Hematopoietic multipotent progenitor cell treated with erythropoietin and hydrocortisone succinate and interleukin-3 and kit ligand, for 17 days (in vitro differentiated cells): ENCODE data around the gene IL23R.
"Not testable (repeated sequence)": the region's sequence is repeated elsewhere in the genome, so short reads cannot be mapped to it uniquely, and the experiment has no call there.

Source experiments
- DNase-seq: peaks from one replicate; pipeline ENCODE4 v3.0.0-alpha.2; 2015; ENCODE audit warnings: low spot score

Gene IL23R

DNA sequence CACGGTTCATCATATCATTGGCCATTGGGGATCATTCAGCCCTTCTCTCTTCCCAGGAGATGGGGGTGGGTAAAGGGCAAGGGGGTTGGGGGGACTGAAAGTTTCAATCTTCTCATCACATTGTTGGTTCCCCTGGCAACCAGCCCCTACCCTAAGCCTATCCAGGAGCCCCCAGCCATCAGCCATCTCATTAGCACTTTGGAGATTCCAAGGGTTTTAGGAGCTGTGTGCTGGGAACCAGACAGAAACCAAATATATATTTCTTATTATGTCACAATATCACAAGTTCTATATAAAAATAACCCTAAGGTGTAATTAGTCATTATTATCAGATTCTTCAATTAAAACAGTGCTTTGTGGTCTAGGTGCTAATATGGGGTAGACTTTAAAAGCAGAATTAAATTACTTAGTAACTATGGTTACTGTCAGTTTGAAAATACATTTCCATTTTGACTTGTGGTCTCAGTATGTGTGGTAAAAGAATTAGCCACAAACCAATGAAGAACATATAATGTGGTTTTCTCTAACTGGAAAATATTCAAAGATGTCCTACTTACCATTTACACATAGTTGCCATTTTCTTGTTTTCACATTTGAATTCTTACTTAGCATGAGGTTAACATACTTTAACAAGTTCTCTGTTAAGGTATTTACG is 28.1 kb downstream of the IL23R start:
- no peak for DNase-seq

DNA sequence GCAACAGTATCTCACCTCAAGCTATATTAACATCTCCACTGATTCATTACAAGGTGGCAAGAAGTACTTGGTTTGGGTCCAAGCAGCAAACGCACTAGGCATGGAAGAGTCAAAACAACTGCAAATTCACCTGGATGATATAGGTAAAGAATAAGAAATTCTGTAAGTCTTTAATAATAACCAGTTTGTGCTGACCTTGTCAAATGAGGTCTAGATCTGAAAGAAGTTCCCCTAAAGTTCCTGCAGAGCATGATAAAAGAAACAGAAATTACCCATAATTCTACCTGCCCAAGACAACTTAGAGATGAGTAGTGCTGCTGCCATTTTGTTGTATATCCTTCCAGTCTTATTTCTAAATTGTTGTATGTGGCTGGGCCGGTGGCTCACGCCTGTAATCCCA is 34.5 kb downstream of the IL23R start:
- no peak for DNase-seq

DNA sequence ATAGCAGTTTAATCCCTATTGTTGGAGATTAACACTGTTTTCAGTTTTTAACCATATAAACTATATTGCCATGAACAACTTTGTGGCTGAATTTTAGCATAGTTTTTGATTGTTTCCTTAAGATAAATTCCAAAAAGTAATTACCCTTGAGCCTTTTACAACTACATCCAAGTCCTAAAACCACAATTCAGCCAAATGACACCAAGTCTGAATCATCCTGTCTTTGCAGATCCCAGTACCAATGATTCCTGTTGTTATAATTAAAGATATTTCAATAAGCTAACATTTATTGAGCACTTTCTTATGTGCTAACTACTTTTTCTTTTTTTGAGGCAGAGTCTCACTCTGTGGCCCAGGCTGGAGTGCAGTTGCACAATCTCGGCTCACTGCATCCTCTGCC is 35.6 kb downstream of the IL23R start:
- no peak for DNase-seq

DNA sequence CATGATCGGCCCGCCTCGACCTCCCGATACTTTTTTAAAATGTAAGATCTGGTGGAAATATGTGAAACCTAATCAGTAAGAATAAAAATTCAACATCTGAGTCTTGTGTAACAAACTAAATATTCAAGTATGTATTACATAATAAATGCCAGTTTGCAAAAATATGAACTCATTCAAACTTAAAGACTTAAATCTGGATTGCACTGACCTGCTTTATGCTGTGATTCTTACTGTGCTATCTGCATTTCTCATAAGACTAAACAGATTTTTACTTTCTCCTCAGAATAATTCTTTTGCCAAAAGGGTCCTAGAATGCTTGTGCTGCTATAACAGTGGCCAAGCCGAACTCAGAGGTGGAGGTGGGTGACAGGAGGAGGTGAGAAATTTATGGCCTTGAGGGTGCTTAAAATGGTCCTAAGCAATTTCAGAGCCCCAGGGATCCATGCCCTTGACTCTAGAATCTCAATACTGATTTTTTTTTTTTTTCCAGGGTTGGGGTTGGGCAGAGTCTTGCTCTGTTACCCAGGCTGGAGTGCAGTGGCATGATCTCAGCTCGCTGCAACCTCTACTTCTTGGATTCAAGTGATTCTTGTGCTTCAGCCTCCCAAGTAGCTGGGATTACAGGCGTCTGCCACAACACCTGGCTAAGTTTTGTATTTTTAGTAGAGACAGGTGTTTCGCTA is 38.2 kb downstream of the IL23R start:
- no peak for DNase-seq

DNA sequence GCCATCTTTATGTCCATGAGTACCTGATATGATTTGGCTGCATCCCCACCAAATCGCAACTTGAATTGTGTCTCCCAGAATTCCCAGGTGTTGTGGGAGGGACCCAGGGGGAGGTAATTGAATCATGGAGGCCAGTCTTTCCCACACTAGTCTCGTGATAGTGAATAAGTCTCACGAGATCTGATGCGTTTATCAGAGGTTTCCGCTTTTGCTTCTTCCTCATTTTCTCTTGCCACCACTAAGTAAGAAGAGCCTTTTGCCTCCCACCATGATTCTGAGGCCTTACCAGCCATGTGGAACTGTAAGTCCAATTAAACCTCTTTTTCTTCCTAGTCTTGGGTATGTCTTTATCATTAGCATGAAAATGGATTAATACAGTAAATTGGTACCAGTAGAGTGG is 41.1 kb downstream of the IL23R start:
- DNase-seq: not testable (repeated sequence)

DNA sequence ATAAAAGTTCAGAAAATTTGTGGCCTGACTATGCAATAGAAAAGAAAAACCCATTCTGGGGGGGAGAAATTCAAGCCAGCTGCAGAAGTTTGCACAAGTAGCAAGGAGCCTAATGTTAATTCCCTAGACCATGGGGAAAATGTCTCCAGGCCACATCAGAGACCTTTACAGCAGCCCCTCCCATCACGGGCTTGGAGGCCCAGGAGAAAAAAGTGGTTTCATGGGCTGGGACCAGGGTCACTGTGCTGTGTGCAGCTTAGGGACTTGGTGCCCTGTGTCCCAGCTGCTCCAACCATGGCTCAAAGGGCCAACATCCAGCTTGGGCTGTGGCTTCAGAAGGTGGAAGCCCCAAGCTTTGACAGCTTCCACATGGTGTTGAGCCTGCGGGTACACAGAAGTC is 42.0 kb downstream of the IL23R start:
- DNase-seq: no peak

DNA sequence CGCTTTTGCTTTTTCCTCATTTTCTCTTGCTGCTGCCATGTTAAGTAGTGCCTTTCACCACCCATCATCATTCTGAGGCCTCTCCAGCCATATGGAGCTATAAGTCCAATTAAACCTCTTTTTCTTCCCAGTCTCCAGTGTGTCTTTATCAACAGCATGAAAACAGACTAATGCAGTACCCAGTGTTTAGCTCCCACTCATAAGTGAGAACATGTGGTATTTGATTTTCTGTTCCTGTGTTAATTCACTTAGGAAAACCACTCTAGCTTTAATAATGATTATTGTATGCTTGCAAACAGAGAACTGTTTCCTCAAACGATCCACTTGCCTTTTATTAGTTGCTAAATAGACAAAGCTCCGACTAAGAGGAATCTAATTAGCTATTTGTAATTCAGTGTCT is 43.3 kb downstream of the IL23R start:
- no peak for DNase-seq

DNA sequence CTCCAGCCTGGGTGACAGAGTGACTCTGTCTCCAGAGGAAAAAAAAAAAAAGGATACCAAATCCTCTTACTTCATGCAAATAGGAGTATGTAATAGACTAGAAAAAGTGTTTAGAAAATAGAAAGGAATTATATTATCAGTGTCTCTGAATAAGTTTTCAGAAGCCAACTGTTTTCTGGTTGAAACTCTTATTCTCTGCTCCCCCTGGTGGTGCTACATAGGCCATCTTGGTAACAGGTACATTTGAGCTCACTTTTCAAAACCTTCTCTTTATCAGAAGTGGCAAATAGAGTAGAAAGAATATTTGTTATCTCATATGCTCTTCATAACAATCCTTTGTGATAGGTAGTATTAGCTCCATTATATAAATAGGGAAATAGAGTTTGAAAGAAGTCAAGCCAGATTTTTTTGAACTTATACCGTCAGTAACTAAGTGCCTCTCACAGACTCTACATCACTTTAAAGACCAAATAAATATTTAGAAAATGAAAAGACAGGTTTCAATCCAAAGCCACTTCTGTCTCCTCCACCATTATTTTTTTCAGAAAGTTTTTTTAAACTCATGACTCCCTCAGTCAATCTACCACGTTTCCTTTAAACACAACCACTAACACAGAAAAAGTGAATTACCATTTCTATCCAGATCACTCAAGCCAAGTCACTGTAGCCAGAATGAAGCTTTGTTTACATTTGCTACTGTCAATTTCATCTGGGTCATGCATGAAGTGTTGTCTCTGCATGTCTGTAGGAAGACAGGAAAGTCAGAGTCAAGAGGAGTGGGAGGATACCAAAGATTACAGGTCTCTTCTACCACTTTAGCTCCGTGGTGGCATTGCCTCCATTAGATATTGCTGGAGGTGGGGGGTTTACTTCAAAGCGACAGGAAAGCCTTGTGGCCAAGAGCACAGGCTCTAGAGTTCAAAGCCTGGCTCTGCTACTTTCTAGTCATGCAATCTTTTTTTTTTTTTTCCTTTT is 45.6 kb downstream of the IL23R start:
- DNase-seq: peak; percentile 13

DNA sequence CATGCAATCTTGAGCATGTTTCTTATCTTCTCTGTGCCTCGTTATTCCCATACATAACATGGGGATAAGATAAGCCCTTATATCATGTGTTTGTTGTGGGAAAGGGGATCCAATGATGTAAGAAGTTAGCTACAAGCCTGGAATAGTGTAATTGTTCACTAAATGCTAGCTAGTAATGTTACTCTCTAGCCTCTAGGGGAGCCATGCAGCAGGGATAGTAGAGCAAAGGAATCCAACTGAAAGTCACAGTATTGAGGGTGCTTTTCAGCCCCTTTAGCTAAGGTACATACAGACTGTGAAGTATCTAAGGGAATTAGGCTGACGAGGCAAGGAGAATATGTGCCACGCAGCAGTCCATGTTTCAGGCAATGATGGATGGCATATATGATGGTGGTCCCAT is 46.9 kb downstream of the IL23R start:
- no peak for DNase-seq

DNA sequence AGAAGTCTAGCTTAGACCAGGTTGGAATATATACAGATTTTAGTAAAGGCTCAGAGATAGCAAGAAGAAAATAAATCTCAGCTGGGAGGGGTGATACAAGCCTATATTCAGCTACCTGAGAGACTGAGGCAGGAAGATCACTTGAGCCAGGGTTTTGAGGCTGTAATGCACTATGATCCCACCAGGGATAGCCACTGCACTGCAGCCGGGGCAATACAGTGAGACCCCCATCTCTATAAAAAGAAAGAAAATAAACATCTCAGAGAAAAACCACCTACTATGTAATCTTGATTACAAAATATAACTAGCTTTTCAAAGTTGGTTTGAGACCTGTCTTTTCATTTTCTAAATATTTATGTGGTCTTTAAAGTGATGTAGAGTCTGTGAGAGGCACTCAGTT is 47.7 kb downstream of the IL23R start:
- no peak for DNase-seq

DNA sequence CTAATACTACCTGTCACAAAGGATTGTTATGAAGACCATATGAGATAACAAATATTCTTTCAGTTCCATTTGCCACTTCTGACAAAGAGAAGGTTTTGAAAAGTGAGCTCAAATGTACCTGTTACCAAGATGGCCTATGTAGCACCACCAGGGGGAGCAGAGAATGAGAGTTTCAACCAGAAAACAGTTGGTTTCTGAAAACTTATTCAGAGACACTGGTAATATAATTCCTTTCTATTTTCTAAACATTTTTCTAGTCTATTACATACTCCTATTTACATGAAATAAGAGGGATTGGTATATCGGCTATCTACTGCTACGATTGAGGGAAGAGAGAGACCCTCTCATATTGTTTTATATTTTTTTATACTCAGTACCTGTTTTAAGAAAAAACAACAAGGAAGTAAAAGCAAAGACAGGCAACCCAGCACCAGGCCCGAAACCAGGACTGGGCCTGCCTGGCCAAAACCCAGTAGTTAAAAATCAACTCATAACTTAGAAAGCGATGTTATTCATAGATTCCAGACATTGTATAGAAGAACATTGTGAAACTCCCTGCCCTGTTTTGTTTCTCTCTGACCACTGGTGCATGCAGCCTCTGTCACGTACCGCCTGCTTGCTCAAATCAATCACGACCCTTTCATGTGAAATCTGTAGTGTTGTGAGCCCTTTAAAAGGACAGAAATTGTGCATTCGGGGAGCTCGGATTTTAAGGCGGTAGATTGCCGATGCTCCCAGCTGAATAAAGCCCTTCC is 48.3 kb downstream of the IL23R start:
- DNase-seq: no peak

DNA sequence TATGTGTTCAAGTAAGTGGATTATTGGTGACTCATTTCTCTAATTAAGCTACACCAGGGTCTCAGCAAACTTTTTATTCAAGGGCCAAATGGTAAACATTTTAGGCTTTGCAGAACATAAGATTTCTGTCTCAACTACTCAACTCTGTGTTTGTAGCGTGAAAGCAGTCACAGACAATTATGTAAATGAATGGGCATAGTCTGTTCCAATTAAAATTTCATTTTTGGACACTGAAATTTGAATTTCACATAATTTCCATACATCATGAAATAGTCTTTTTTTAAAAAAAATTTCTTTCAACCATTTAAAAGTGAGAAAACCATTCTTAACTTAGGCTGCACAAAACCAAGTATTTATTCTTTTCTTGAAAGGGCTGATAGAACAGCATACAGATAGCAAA is 50.1 kb downstream of the IL23R start:
- DNase-seq: no peak

DNA sequence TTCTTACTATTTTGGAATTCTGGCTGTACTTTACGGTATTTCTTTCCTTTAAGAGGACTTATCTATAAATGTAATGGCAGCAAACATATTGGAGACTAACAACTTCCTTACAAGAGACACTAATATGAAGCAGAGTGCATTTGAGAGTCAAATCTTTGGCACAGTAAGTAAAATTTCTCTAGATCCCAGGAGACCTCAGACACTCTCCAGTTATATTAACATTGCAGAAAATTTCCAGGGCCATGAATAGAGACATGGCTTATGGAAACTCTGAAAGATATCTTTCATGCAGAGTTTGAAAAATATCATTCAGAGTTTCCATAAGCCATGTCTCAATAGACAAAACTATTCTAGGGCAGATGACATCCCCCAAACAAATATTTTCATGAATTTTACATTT is 51.2 kb downstream of the IL23R start:
- no peak for DNase-seq

DNA sequence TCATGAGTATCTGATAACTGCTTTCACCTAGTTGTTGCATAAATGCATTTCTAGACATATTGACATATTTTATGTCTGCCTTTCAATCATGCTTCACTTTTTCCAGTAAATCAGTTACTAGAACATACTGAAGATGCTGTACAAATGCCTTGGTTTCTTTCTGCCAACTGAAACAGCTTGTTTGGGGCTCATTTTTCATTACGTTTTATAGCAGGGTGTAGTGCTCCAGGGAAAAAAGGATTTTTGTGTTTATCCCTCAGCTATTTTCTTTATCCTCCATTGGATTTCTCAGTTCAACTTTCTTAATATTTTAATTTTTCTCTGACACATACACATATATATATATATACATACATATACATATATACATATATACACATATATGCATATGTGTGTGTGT is 51.7 kb downstream of the IL23R start:
- no peak for DNase-seq

DNA sequence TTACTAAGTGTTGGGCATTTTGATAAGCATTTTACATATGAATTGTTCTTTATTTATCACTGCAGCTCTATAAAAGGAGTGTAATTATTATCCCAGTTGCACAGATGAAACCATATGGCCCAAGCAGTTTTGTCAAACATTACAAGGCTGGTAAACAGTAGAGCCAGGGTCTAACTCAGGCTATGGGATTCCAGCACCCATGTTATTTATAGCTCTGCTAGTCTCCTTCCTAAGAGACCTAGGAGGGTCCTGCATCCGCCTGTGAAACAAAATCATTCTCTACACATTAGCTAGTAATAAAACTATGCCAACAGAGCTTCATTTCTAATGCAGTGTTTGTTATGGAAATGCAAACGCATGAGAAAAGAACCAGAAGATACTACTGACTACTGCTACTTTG is 58.6 kb downstream of the IL23R start:
- no peak for DNase-seq

DNA sequence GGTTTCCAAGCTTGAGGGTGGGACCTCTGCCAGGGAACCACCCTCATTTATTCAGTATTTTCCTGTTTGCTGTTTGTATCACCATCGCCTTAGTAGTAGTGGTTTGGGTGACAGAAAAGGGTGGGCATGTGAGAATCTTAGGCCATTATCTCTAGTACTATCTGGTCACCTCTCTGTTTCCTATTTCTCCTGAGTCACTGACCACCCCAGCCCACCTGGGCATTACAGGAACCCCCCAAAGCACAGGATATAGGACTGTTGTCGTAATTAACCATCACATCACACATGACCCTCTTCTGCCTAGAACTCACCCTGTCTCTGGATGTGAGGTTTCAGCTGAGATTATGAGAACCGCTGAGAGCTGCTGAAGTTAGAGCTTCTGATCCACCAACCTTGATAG is 60.4 kb downstream of the IL23R start:
- DNase-seq: no peak

DNA sequence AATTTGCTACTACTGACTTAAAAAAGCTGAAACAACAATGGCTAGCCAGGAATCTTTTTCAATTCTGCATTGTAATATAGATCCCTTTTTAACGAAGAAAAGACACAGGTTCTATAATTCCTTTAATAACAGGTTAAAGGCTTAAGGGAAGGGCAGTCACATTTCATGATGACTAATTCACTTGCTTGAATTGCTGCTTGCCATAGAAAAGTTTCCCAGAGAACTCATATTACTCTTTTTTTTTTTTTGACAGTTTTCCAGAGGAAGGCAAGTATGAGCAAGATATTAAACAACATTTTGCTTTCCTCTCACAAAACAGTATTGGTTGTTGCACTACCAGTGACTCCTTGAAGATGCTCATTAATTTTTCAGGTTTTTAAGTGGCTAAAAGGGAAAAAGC is 60.9 kb downstream of the IL23R start:
- DNase-seq: no peak

DNA sequence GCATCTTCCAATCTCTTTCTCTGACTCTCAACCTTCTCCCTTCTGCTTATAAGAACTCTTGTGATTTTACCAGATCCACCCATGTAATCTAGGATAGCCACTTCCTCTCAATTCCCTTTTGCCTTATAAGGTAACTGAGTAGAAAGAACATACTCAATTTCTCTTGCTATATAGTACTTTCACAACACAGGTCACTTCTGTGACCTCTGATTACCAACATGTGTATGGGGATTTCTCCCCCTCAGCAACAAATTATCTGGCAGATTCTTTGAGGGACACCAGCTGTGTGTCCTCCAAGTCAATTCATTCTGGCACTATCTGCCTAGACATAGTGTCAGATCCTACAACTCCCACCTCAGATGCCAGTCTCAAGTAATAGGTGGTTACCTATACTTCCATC is 62.5 kb downstream of the IL23R start:
- DNase-seq: no peak

DNA sequence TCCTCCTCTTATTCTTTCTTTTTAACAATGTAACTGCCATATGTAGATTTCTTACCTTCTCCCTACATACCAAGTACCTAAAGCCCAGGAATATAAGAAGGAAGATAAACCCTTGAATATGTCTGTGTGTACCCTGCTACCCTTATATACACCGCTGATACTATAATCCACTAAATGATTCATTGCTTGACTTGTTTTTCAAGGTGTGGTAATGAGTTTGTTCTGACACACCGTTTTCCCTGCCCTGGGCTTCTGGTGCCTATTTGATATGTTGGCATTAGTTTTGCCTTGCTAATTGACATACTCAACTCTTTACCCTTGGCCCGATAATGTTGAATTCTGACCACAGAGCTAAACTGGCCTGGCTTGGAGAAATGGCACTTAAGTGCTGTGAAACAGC is 64.3 kb downstream of the IL23R start:
- no peak for DNase-seq

DNA sequence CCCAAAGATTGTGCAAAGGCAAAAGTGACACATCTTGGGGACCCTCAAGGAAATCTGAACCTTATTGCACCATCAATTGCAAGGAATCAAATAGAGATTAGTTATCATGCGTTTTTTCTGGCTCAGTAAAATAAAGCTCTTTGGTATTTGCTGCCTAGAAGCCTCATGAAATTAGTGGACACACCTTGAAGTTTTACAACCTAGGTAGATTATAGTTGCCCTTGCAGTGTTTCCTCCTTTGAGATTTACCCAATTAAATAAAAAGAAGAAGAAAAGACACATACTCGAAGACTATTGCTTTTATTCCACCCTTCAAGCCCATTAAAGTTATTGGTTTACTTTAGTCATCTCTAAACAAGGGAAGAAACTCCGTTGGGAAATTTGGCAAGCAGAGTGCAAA is 70.0 kb downstream of the IL23R start:
- no peak for DNase-seq

DNA sequence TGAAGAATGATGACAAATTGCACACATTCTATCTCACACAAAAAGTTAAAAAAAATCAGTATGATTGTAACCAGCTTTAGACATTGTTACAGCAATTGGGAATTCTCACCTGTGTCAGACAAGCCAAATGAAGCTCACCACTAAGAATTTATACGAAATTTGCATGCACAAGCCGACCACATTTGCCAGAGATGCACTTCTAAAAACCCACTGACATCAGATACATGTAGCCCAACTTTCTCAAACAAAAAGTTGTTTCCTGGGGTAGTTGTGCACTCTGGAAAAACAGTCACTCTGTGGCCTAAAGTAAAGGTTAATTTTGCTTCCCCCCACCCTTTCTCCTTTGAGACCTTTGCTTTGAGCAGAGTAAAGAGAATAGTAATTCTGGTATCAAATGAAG is 73.5 kb downstream of the IL23R start:
- DNase-seq: no peak

DNA sequence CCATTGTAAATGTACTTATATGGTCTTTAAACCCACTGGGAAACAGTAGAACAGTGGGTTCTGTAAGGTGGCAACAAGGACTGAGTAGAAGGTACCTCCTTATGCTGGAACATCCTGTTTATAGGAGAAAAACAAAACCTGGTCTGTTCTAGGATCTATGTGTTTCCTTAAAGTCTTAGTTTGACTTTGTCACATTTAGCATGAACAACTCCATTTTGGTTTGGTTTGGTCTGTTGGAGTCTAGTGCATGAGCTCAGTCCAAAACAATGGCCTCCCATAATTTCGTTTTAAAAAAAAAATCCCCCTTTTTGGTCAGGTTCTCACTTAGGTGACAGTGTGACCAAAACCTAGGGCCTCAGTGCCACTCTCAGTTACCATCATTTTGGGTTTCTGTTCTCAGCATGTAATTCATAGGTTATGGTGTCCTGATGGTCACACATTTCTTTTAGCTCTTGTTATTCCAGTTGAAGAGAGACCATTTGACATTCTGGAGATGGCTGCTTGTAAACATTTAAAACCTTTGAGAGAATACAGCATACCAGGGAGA is 75.0 kb downstream of the IL23R start:
- no peak for DNase-seq
